RPMI7951 (cell line): Measurements from ENCODE around the gene RND3. TPM values are rescaled to one million over a fixed set of nuclear protein-coding genes. Genes with fewer than 3 reads are reported as not detected.

ENCODE experiments used
- DNase-seq: peaks from one replicate; pipeline ENCODE4 v3.0.0-alpha.2; 2012; ENCODE audit warnings: low read depth
- total RNA-seq: library from RNA; depleted of rRNA; stranded (reverse); fragments of >200 nt; shearing (Covaris generic); gene quantifications from 2 replicates; pipeline ENCODE4 v1.2.3, GENCODE V29; 2014

The RND3 gene
- total RNA-seq, 1 experiment from 2014 or later, result 47.2 TPM

DNA sequence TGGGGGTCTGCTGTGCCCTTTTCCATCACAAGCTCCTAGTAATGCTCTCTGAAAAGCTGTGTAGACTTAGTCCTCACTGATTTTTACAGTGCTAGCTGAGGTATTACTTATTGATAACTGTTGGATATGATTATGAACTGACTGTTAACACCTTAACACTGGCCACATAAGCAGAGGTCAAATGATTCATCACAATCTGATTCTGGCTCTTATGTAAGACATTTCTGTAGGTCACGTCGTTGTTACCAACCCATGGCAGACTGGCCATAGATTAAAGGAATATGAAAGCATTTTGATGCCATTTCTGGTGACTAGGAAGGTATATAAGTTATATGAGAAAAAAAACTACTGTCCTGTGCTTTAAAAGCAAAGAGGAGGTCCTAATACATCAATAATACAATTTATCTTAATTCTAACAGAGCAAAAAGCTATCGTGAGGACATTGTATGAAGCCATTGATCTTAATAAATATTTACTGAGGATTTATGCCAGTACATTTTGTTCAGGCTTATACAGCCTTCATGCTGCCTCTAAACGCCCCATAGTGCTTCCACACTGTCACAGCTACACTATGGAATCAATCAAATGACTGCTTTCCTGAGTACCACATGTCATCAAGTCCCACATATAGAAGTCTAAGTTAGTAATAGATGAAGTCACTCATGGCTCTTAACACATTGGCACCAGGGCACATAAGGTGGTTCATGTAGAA is 6.9 kb upstream of the RND3 start:
- DNase-seq, result no peak

GRCh38 chr2:150491943-150492342 is 4.5 kb upstream of the RND3 start:
- DNase-seq, result no peak

GRCh38 chr2:150491430-150491829 is 4.0 kb upstream of the RND3 start:
- DNase-seq, result no peak

DNA sequence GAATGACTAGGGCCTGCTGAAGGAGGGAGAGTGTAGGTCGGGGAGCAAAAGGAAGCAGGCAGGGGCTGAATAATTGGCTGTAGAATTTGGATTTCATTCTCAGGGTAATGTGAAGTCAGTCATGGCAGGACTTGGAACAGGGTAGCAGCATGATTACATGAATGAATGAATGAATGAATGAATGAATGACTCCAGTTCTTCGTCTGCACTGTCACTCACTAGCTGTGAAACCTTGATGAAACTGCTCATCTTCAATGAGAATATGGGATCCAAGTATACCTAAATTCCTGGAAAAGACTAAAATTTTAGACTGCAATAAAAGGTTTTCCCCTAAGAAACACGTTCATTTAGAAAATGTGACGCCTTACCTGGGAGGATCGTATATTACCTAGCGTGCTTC is 3.0 kb upstream of the RND3 start:
- no peak for DNase-seq

DNA sequence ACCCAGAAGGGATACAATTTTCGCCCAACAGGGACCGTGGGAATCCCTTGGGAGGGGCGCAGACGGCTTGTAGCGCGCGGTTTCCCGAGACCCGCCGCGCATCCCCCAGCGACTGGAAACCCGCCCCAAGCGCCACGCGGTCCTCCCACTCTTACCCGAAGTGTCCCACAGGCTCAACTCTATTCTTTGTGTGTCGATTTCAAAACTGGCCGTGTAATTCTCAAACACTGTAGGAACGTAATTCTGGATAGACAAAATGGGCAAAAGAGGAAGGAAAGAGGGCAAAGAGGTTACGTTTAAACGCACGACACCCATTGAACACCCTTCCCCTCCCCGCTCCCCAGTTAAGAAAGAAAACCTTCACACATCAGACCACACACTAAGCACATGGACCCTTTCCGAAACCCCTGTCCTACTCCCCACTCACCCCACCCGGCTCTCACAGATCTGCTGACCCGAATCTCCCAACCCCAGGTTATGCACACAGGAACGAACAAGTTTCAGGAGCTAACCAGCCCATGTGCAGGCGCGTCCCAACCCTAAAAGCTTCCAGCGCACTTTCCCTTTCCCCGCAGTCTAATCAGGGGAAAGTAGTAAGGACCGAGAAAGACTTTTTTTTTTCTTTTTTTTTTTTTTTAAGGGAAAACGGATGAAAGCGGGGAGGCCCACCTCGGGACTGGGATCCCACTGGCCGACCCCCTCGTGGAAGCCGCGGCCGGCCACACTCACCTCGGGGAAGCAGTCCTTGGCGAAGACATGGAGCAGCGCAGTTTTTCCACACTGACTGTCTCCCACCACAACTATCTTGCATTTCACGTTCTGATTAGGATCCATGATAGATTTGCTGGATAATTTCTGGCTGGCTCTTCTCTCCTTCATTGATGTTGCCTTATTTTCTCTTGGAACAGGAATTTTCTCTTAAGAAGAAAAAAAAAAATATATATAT is 655 bp downstream of the RND3 start:
- DNase-seq, result peak; percentile 52

DNA sequence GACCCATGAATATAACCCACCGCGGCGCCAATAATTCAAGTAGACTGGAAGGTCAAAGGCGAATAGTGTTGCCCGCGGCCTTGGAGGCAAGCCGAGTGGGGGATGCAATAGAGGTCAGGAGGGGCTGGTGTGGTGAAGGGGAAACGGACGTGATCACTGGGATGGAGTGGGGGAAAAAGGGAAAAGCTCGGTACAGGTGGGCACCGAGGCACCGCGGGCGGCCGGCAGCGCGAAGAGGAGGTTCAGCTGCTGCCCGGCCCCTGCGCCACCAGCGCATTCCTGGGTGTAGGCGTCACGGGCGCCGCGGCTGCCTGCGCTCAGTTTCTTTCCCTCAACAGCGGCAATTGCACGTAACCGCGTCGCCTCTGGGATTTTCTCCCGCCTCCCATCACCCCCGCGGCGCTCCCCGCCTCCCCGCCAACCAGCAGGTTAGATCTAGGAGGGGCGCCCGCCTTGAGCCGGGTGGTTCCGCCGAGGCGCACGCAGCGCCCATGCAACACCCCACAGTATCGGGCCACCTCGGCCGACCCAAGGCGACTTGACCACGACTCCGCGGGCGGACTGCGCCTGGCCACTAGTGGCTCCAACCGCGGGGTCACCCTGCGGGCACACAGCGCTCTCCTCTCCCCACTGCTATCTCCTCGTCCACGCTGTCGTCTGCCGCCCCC is 1.5 kb downstream of the RND3 start:
- DNase-seq, result peak; percentile 87

- DNase-seq, result peak; percentile 71
Measured at GRCh38 chr2:150485114-150485870, 2.2 kb downstream of the RND3 start.

DNA sequence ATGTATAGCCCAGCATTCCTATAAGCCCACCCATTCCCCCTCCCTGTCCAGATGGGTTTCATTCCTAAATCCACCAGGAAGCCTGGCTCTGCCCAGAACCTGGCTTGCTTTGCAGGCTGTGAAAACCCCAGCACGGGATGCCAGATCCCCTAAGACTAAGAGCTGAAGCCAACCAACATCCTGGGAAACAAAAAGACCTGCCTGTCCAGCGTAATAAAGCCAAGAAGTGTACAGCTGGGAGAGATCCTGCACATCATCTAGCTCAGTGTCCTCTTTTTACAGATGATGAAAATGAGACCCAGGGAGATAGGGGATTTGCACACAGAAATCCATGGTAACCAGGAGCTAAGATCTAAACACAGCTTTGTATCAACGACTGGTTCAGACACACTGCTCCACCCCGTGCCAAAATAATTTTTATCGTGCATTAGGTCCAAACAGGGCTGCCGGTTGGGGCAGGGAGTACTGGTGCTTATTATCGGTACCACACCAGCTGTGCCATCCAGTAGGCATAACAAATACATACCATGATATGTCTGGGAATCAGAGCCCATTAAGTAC is 2.9 kb downstream of the RND3 start:
- peak; percentile 33 for DNase-seq

DNA sequence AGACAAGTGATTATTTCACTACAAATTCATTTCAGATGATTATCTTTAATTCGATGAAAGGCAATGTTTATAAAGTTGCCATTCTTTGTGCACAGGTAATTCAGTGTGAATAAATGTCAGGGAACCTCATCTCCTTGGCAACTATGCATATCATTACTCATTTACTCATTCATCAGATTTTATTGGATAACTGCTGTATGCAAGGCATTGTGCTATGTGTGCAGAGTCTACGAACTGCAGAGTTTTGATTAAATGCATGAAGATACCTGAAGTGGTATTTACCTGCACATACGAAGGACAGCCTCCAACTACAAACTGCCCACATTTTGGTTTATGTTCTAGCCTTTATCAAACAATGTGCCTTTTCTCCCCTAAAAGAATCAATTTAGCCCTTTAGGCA is 3.5 kb downstream of the RND3 start:
- no peak for DNase-seq

DNA sequence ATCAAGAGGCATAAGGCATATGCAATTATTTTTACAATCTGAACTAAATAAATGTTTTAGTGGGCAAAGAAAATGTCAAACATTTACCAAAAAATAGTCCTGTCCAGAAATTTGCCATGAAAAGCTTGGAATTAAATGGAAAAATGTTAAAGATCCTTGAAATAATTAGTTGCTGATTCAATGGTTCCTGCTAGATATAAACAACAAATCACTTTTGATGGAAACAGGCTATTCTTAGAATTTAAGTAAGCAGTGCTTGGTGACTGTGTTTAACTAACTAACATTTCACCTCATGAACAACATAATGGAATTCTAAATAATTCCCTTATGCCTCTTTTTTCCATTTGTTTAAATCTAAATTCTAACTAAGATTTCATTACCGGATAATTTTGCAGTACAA is 3.9 kb downstream of the RND3 start:
- no peak for DNase-seq

- no peak for DNase-seq
Measured at GRCh38 chr2:150482667-150483400, 4.6 kb downstream of the RND3 start.

- no peak for DNase-seq
Measured at GRCh38 chr2:150482111-150482510, 5.4 kb downstream of the RND3 start.

GRCh38 chr2:150480971-150481830 is 6.3 kb downstream of the RND3 start:
- no peak for DNase-seq

GRCh38 chr2:150480241-150480640 is 7.2 kb downstream of the RND3 start:
- peak; percentile 64 for DNase-seq

GRCh38 chr2:150479075-150479915 is 8.2 kb downstream of the RND3 start:
- peak; percentile 31 for DNase-seq

DNA sequence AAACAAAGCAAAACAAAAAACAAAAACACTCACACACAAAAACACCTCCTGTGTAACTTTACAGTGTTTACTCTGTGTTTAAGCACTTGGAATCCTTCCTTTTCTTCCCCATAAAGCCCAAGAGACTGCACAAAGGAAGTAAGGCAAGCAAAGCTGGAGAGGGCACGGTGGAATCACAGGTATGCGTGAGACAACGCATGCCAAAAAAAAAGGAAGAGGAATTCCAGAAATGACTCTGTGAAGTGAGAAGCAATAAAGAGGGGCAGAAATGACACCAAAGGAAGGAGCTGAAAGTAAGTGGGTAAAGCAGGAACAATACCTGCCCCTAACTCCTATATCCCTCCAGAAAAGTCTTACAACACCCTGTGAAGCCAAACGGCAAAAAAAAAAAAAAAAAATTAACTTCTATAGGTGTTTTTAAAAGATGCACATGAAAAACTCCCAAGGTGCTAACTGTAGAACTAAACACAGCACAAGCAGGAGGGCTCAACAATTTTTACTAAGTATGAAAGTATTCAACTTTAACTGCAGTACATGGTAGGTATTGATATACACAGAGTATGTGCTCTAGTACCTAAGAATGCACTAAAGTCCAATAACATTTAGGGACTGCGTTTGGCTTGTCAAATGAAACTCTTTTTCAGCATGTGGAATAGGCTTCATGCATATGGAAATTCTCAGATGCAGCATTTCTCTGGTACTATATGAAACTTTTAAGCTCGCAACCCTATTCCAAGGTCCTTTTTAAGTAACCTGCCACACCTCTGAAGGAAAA is 9.1 kb downstream of the RND3 start:
- DNase-seq, result no peak

GRCh38 chr2:150477347-150477746 is 10.1 kb downstream of the RND3 start:
- DNase-seq, result no peak

DNA sequence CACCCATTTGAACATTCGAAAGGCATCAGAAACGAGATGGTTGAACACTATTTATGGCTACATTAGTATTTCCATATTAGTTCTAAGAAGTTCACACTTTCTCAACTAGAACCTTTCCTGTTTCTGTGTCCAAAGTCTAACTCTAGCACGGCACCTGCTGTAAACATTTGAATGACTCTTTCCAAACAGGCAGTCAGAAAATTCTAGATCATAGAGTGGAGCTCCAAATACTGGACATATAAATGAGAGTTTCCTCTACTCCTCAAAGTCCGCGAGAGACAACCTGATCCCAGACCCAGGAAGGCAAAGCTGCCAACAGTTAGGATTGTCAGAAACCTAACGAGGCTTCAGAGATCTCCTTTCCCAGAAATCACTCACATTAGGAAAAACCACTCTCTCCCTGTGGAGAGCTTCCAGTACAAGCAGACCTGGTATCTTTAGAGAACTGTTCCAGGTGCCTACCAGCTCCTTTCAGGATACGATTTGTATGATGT is 10.6 kb downstream of the RND3 start:
- DNase-seq, result no peak
